Pancreas (tissue), 10 donors: ENCODE data around the gene PSG5. TPM values are rescaled to one million over a fixed set of nuclear protein-coding genes. Genes with fewer than 3 reads are reported as not detected.
"Not testable (repeated sequence)": the region's sequence is repeated elsewhere in the genome, so short reads cannot be mapped to it uniquely, and the experiment has no call there.

Experiments
- ATAC-seq, 4 donors: fragments of 200-7000 bp; cut with Tn5 transposase; one replicate each; pipeline versions ENCODE4 v1.8.0 to v1.9.1; 2020; ENCODE audit warnings: mild to moderate bottlenecking in 4 of 4, moderate library complexity in 4 of 4
- DNase-seq, 6 donors: peaks; one replicate each; pipeline ENCODE4 v3.0.0-alpha.2; 2020
- FAIRE-seq: peaks from 2 replicates; lab custom pipeline; 2012; peaks lifted over from hg19 to GRCh38; lab: Jason Lieb, UNC
- H3K27ac ChIP-seq, 4 donors: fragments of 200-600 bp; sonication (generic); 1 replicate in 3 of 4; 2 replicates in 1 of 4; pipeline versions ENCODE4 v1.5.0 to v1.8.0; 2020
- H3K27me3 ChIP-seq, 4 donors: fragments of 200-600 bp; one replicate each; pipeline ENCODE4 v1.8.0; 2021
- H3K36me3 ChIP-seq, 3 donors: fragments of 200-600 bp; sonication (generic) in 1 of 3; one replicate each; pipeline versions ENCODE4 v1.5.0 to v1.8.0; 2020 to 2021
- H3K4me1 ChIP-seq, 3 donors: fragments of 200-600 bp; one replicate each; pipeline ENCODE4 v1.8.0; 2021
- H3K4me3 ChIP-seq, 4 donors: fragments of 200-600 bp; sonication (generic) in 2 of 4; one replicate each; pipeline versions ENCODE4 v1.5.0 to v1.8.0; 2020 to 2021
- H3K9me3 ChIP-seq, 4 donors: fragments of 200-600 bp; one replicate each; pipeline ENCODE4 v1.8.0; 2021
- WGBS, 2 donors: extraction: QIAGEN DNeasy Blood & Tissue Kit; methylation state at CpG; one replicate each; pipeline ENCODE4 v1.1.7; 2013; 5-methylcytosine and 5-hydroxymethylcytosine counted together
- intact Hi-C, 3 donors: fragments of 100-400 bp; cut with DNase I; formaldehyde crosslinking; loops; one replicate each; pipeline versions ENCODE4 v1.11.1 to v1.14.2; 2022
- polyA plus RNA-seq, 2 donors: library from polyadenylated mRNA; stranded (reverse); fragments of 200-250 nt; gene quantifications; one replicate each; pipeline ENCODE4 v1.2.3, GENCODE V29; 2013
- total RNA-seq, 6 donors: library from RNA; stranded (reverse); fragmentation: NEBNext Ultra II Directional in 4 of 6; extraction: Animal tissue kit (Norgen Biotek cat#: 25700) in 4 of 6; gene quantifications; one replicate each; pipeline versions ENCODE4 v1.2.1 to v1.2.4, GENCODE V29; 2021 to 2023
- donor health status: healthy with polysubstance abuse.
- donor health status: DM: no; HTN: no; CAD: no; lungs with moderate emphysema.
- donor health status: DM: no; HTN: no; CAD: no.
- donor health status: control.
- donor health status: control.
- donor health status: Bipolar disorder and iron deficiency.
- donor health status: DM: yes; HTN: yes; CAD: no.
- donor health status: DM: no; HTN: no; CAD: no.
- donor health status: DM: no; HTN: no; CAD: no.
- donor health status: DM: yes; HTN: yes; CAD: no.

Gene PSG5
- total and polyA plus RNA-seq, 8 donors = 0.44 to 0.49 TPM; not detected in 6

- H3K27ac ChIP-seq, DNase-seq, FAIRE-seq, H3K4me3 ChIP-seq, ATAC-seq, H3K27me3 ChIP-seq, H3K36me3 ChIP-seq, H3K4me1 ChIP-seq, intact Hi-C loops, H3K9me3 ChIP-seq: not testable (repeated sequence)
- 43 to 58% methylated on average over 4 of the region's 4 CpGs for WGBS, 2 donors
Observed at GRCh38 chr19:43192381-43193155, 6.2 kb upstream of the PSG5 start.

- H3K9me3 ChIP-seq, H3K4me3 ChIP-seq, H3K36me3 ChIP-seq, H3K27ac ChIP-seq, ATAC-seq, intact Hi-C loops, FAIRE-seq, DNase-seq, H3K27me3 ChIP-seq, H3K4me1 ChIP-seq: not testable (repeated sequence)
- WGBS, 2 donors = 43 to 44% methylated on average over 8 to 9 of the region's 9 CpGs
Observed at GRCh38 chr19:43188092-43188491, 1.8 kb upstream of the PSG5 start.

GRCh38 chr19:43181869-43182771 lies 4.2 kb downstream of the PSG5 start:
- H3K27me3 ChIP-seq, intact Hi-C loops, H3K9me3 ChIP-seq, DNase-seq, H3K4me1 ChIP-seq, H3K36me3 ChIP-seq, FAIRE-seq, ATAC-seq, H3K4me3 ChIP-seq: not testable (repeated sequence)
- WGBS, 2 donors = 36 to 37% methylated on average over 3 to 4 of the region's 4 CpGs
- peak overlapping the region in 2 of 4 donors; percentile 37 to 39 for H3K27ac ChIP-seq

- FAIRE-seq, H3K27ac ChIP-seq, DNase-seq, H3K36me3 ChIP-seq, intact Hi-C loops, H3K9me3 ChIP-seq, H3K27me3 ChIP-seq, H3K4me1 ChIP-seq, H3K4me3 ChIP-seq, ATAC-seq: not testable (repeated sequence)
- 12 to 13% methylated on average over 1 of the region's 1 CpG for WGBS, 2 donors
Observed at GRCh38 chr19:43179569-43180147, 6.7 kb downstream of the PSG5 start.

GRCh38 chr19:43178577-43178976 lies 7.8 kb downstream of the PSG5 start:
- H3K27ac ChIP-seq, H3K9me3 ChIP-seq, intact Hi-C loops, H3K27me3 ChIP-seq, H3K4me1 ChIP-seq, DNase-seq, FAIRE-seq, H3K4me3 ChIP-seq, H3K36me3 ChIP-seq, ATAC-seq: not testable (repeated sequence)
- whole genome bisulfite sequencing, 2 donors = 78 to 81% methylated on average over 3 of the region's 3 CpGs

GRCh38 chr19:43165906-43166305 lies 20.4 kb downstream of the PSG5 start:
- H3K9me3 ChIP-seq, H3K36me3 ChIP-seq, FAIRE-seq, ATAC-seq, H3K4me3 ChIP-seq, H3K27ac ChIP-seq, intact Hi-C loops, H3K27me3 ChIP-seq, DNase-seq, H3K4me1 ChIP-seq: not testable (repeated sequence)
- 38 to 51% methylated on average over 3 of the region's 3 CpGs for WGBS, 2 donors

GRCh38 chr19:43163135-43163534 lies 23.2 kb downstream of the PSG5 start:
- H3K36me3 ChIP-seq, intact Hi-C loops, ATAC-seq, H3K9me3 ChIP-seq, H3K4me3 ChIP-seq, FAIRE-seq, H3K27ac ChIP-seq, DNase-seq, H3K27me3 ChIP-seq, H3K4me1 ChIP-seq: not testable (repeated sequence)
- 37 to 48% methylated on average over 3 of the region's 3 CpGs for WGBS, 2 donors

GRCh38 chr19:43162261-43162660 lies 24.1 kb downstream of the PSG5 start:
- H3K27ac ChIP-seq, DNase-seq, H3K36me3 ChIP-seq, H3K27me3 ChIP-seq, H3K4me1 ChIP-seq, FAIRE-seq, H3K9me3 ChIP-seq, intact Hi-C loops, H3K4me3 ChIP-seq, ATAC-seq: not testable (repeated sequence)
- WGBS, 2 donors = 21 to 26% methylated on average over 2 of the region's 2 CpGs
